ENCODE measurements around the gene DLG5.

- TF ChIP-seq CTCF (IDR thresholded peaks at IDR 0.05; ENCODE audit: low read depth, low read length, missing input control) (no peak), SP1 (IDR thresholded peaks at IDR 0.05) (no peak), ZBTB33 (IDR thresholded peaks at IDR 0.05) (no peak), YY1 (IDR thresholded peaks at IDR 0.05) (no peak)
Observed at GRCh38 chr10:77850620-77851231, 75.8 kb downstream of the DLG5 start.
